NCI-H1930 (cell line): ENCODE data around the gene SKA3.

ENCODE experiments used
- DNase-seq, 2 experiments: peaks; one replicate each; lab custom pipeline; 2025; lab: John Stamatoyannopoulos, UW

The SKA3 gene

GRCh38 chr13:21115231-21115630 is 61.1 kb downstream of the SKA3 start:
- DNase-seq = no peak

- DNase-seq = no peak
These were observed 64.8 kb downstream of the SKA3 start for GRCh38 chr13:21111546-21111945.

- no peak for DNase-seq
These were observed 67.2 kb downstream of the SKA3 start for GRCh38 chr13:21109168-21109567.

- no peak for DNase-seq
These were observed 70.3 kb downstream of the SKA3 start for GRCh38 chr13:21106089-21106488.

- no peak for DNase-seq
These were observed 71.9 kb downstream of the SKA3 start for GRCh38 chr13:21104199-21105019.
